GM19468 (cell line): ENCODE data around the gene MAPK12.

ENCODE experiments used
- ATAC-seq: cut with Tn5 transposase; IDR thresholded peaks from one replicate; pipeline ENCODE4 v1.9.1; 2021; ENCODE audit warnings: mild to moderate bottlenecking, moderate library complexity, moderate number of reproducible peaks; ENCODE audit not compliant: unreplicated experiment; ENCODE audit errors: extremely low read depth

MAPK12 gene

DNA sequence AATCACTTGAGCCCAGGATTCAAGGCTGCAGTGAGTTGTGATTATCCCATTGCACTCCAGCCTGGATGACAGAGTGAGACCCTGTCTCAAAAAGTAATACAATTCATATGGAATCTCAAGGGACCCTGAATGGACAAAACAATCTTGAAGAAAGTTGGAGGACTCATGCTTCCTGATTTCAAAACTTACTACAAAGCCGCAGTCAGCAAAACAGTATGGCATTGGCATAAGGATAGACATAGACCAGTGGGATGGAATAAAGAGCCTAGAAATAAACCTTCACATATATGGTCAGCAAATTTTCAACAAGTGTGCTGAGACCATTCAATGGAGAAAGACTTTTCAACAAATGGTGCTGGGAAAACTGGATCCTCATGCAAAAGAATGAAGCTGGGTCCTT is 58.2 kb downstream of the MAPK12 start:
- ATAC-seq: no peak
